Measurements from ENCODE around the gene RPS6KA5.

The RPS6KA5 gene

GRCh38 chr14:91059576-91060350 lies 678 bp downstream of the RPS6KA5 start:
- no peak for DNase-seq (ENCODE audit: low read depth)
- H3K4me3 ChIP-seq (ENCODE audit: control insufficient read depth, low read depth, low read length) = peak overlapping the region; percentile 92
- TF ChIP-seq CTCF (IDR thresholded peaks at IDR 0.05; ENCODE audit: control insufficient read depth, insufficient read depth, low read depth, low read length, missing control alignments) = peak; percentile 8

GRCh38 chr14:91058042-91058581 lies 2.3 kb downstream of the RPS6KA5 start:
- DNase-seq (ENCODE audit: low read depth) = no peak
- no peak overlapping the region for H3K4me3 ChIP-seq (ENCODE audit: control insufficient read depth, low read depth, low read length)
- TF ChIP-seq CTCF (IDR thresholded peaks at IDR 0.05; ENCODE audit: control insufficient read depth, insufficient read depth, low read depth, low read length, missing control alignments) = no peak

GRCh38 chr14:91056361-91056760 lies 4.1 kb downstream of the RPS6KA5 start:
- H3K4me3 ChIP-seq (ENCODE audit: control insufficient read depth, low read depth, low read length) = no peak overlapping the region
- no peak for DNase-seq (ENCODE audit: low read depth)
- TF ChIP-seq CTCF (IDR thresholded peaks at IDR 0.05; ENCODE audit: control insufficient read depth, insufficient read depth, low read depth, low read length, missing control alignments) = no peak

GRCh38 chr14:91055016-91055415 lies 5.4 kb downstream of the RPS6KA5 start:
- no peak overlapping the region for H3K4me3 ChIP-seq (ENCODE audit: control insufficient read depth, low read depth, low read length)
- no peak for TF ChIP-seq CTCF (IDR thresholded peaks at IDR 0.05; ENCODE audit: control insufficient read depth, insufficient read depth, low read depth, low read length, missing control alignments)
- no peak for DNase-seq (ENCODE audit: low read depth)

- no peak overlapping the region for H3K4me3 ChIP-seq (ENCODE audit: control insufficient read depth, low read depth, low read length)
- no peak for DNase-seq (ENCODE audit: low read depth)
- no peak for TF ChIP-seq CTCF (IDR thresholded peaks at IDR 0.05; ENCODE audit: control insufficient read depth, insufficient read depth, low read depth, low read length, missing control alignments)
Observed at GRCh38 chr14:91048676-91049075, 11.8 kb downstream of the RPS6KA5 start.

- no peak for TF ChIP-seq CTCF (IDR thresholded peaks at IDR 0.05; ENCODE audit: control insufficient read depth, insufficient read depth, low read depth, low read length, missing control alignments)
- DNase-seq (ENCODE audit: low read depth) = no peak
- no peak overlapping the region for H3K4me3 ChIP-seq (ENCODE audit: control insufficient read depth, low read depth, low read length)
Observed at GRCh38 chr14:91048265-91048664, 12.2 kb downstream of the RPS6KA5 start.

All from AG09309 (cell line).